ENCODE results near the gene ADGRA3. TPM values are rescaled to one million over a fixed set of nuclear protein-coding genes. Genes with fewer than 3 reads are reported as not detected.

The ADGRA3 gene
- polyA plus RNA-seq, 1 donor from 2014 or later = 40.5 TPM

DNA sequence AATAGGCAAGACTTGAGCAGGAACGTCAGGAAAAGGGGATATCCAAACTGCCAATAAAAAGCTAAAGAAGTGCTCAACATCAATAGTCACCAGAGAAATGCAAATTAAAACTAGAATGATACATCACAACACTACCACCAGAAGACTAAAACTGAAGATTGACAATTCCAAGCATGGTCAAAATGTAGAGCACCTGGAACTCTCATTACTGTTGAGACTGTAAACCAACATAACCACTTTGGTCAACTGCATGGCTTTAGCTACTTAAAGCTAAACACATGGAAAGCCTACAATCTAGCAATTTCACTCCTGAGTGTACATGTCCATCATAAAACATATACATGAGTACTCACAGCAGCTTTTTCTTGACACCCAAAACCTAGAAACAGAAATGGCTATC lies 107.4 kb downstream of the ADGRA3 start:
- Histone ChIP-seq H3K9ac (ENCODE audit: low read length) (no peak overlapping the region), H3K4me3 (ENCODE audit: low read length) (no peak overlapping the region), H3K9me2 (ENCODE audit: insufficient read depth, low read length) (no peaks in the 10 kb centered on the region), H3K4me2 (ENCODE audit: low read length) (no peak overlapping the region), H3K9me3 (ENCODE audit: low read length) (no peaks in the 10 kb centered on the region), H3F3A (ENCODE audit: insufficient read depth, low read length, poor library complexity, severe bottlenecking) (no peaks in the 10 kb centered on the region), H3K79me2 (replicated peaks; ENCODE audit: insufficient read depth, low read length) (no peaks in the 10 kb centered on the region), H3K36me3 (ENCODE audit: insufficient read depth, low read length) (peaks cover 4% of the 10 kb centered on the region), H4K20me1 (ENCODE audit: insufficient read depth) (no peaks in the 10 kb centered on the region), H3K27ac (ENCODE audit: low read length) (no peak overlapping the region), H2AFZ (ENCODE audit: low read depth, low read length) (no peak overlapping the region), H3K27me3 (ENCODE audit: insufficient read depth, low read depth, low read length) (no peaks in the 10 kb centered on the region)
- TF ChIP-seq SMC3 (conservative IDR thresholded peaks at IDR 0.05; ENCODE audit: poor library complexity) (no peak), TAF1 (IDR thresholded peaks at IDR 0.05; ENCODE audit: low read depth) (no peak), MXI1 (conservative IDR thresholded peaks at IDR 0.05; ENCODE audit: poor library complexity, severe bottlenecking) (no peak), EZH2 (IDR thresholded peaks at IDR 0.05; ENCODE audit: borderline replicate concordance, insufficient read depth, low read length, poor library complexity, severe bottlenecking) (no peak), EP300 (conservative IDR thresholded peaks at IDR 0.05; ENCODE audit: poor library complexity, severe bottlenecking) (no peak), RAD21 (conservative IDR thresholded peaks at IDR 0.05) (no peak), POLR2AphosphoS5 (IDR thresholded peaks at IDR 0.05) (no peak)
- TF ChIP-seq, protein P1, sequence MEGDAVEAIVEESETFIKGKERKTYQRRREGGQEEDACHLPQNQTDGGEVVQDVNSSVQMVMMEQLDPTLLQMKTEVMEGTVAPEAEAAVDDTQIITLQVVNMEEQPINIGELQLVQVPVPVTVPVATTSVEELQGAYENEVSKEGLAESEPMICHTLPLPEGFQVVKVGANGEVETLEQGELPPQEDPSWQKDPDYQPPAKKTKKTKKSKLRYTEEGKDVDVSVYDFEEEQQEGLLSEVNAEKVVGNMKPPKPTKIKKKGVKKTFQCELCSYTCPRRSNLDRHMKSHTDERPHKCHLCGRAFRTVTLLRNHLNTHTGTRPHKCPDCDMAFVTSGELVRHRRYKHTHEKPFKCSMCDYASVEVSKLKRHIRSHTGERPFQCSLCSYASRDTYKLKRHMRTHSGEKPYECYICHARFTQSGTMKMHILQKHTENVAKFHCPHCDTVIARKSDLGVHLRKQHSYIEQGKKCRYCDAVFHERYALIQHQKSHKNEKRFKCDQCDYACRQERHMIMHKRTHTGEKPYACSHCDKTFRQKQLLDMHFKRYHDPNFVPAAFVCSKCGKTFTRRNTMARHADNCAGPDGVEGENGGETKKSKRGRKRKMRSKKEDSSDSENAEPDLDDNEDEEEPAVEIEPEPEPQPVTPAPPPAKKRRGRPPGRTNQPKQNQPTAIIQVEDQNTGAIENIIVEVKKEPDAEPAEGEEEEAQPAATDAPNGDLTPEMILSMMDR (IDR thresholded peaks at IDR 0.05; ENCODE audit: poor library complexity, severe bottlenecking) = no peak
- TF ChIP-seq, protein P2, sequence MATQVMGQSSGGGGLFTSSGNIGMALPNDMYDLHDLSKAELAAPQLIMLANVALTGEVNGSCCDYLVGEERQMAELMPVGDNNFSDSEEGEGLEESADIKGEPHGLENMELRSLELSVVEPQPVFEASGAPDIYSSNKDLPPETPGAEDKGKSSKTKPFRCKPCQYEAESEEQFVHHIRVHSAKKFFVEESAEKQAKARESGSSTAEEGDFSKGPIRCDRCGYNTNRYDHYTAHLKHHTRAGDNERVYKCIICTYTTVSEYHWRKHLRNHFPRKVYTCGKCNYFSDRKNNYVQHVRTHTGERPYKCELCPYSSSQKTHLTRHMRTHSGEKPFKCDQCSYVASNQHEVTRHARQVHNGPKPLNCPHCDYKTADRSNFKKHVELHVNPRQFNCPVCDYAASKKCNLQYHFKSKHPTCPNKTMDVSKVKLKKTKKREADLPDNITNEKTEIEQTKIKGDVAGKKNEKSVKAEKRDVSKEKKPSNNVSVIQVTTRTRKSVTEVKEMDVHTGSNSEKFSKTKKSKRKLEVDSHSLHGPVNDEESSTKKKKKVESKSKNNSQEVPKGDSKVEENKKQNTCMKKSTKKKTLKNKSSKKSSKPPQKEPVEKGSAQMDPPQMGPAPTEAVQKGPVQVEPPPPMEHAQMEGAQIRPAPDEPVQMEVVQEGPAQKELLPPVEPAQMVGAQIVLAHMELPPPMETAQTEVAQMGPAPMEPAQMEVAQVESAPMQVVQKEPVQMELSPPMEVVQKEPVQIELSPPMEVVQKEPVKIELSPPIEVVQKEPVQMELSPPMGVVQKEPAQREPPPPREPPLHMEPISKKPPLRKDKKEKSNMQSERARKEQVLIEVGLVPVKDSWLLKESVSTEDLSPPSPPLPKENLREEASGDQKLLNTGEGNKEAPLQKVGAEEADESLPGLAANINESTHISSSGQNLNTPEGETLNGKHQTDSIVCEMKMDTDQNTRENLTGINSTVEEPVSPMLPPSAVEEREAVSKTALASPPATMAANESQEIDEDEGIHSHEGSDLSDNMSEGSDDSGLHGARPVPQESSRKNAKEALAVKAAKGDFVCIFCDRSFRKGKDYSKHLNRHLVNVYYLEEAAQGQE (IDR thresholded peaks at IDR 0.05; ENCODE audit: borderline replicate concordance) = no peak

DNA sequence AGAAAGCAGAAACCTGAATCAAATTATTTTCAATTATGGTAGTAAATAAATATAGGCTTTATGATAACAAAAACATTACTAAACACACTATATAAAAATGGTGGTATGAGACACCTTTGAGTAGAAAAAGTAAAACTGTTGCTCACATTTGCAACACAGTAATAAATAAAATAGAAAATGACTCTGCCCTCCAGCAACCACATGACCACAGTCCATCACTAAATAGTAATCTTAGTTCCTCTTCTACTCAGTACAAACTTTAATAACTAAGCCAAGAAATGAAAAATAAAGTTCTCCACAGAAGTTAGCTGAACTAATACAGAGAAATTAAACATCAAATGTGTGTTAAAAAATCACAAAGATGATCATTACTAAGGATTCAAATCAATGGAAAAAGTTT lies 108.5 kb downstream of the ADGRA3 start:
- no peaks in the 10 kb centered on the region for H4K20me1 ChIP-seq (ENCODE audit: insufficient read depth)

More for the DNA sequence above, 108.5 kb downstream of the ADGRA3 start:
- Histone ChIP-seq H3K27me3 (ENCODE audit: insufficient read depth, low read depth, low read length) (no peaks in the 10 kb centered on the region), H3K9me2 (ENCODE audit: insufficient read depth, low read length) (no peaks in the 10 kb centered on the region), H2AFZ (ENCODE audit: low read depth, low read length) (no peak overlapping the region), H3K27ac (ENCODE audit: low read length) (no peak overlapping the region), H3K79me2 (replicated peaks; ENCODE audit: insufficient read depth, low read length) (no peaks in the 10 kb centered on the region), H3K9ac (ENCODE audit: low read length) (no peak overlapping the region), H3K4me3 (ENCODE audit: low read length) (no peak overlapping the region), H3K9me3 (ENCODE audit: low read length) (no peaks in the 10 kb centered on the region), H3K4me2 (ENCODE audit: low read length) (no peak overlapping the region), H3K36me3 (ENCODE audit: insufficient read depth, low read length) (peaks cover 4% of the 10 kb centered on the region), H3F3A (ENCODE audit: insufficient read depth, low read length, poor library complexity, severe bottlenecking) (no peaks in the 10 kb centered on the region)
- no peak for TF ChIP-seq RAD21 (conservative IDR thresholded peaks at IDR 0.05)
- TF ChIP-seq, protein P2 (IDR thresholded peaks at IDR 0.05; ENCODE audit: borderline replicate concordance) = no peak
- TF ChIP-seq EP300 (conservative IDR thresholded peaks at IDR 0.05; ENCODE audit: poor library complexity, severe bottlenecking) = no peak
- TF ChIP-seq EZH2 (IDR thresholded peaks at IDR 0.05; ENCODE audit: borderline replicate concordance, insufficient read depth, low read length, poor library complexity, severe bottlenecking) = no peak
- no peak for TF ChIP-seq MXI1 (conservative IDR thresholded peaks at IDR 0.05; ENCODE audit: poor library complexity, severe bottlenecking)
- TF ChIP-seq SMC3 (conservative IDR thresholded peaks at IDR 0.05; ENCODE audit: poor library complexity) = no peak
- no peak for TF ChIP-seq POLR2AphosphoS5 (IDR thresholded peaks at IDR 0.05)
- no peak for TF ChIP-seq TAF1 (IDR thresholded peaks at IDR 0.05; ENCODE audit: low read depth)
- TF ChIP-seq, protein P1 (IDR thresholded peaks at IDR 0.05; ENCODE audit: poor library complexity, severe bottlenecking) = no peak
